GM18498 (cell line): ENCODE measurements around the gene EDIL3.
"Not testable (repeated sequence)": the region's sequence is repeated elsewhere in the genome, so short reads cannot be mapped to it uniquely, and the experiment has no call there.

ENCODE experiments used
- ATAC-seq: cut with Tn5 transposase; IDR thresholded peaks from one replicate; pipeline ENCODE4 v1.9.1; 2021; ENCODE audit warnings: mild to moderate bottlenecking, moderate library complexity; ENCODE audit not compliant: unreplicated experiment

The EDIL3 gene

DNA sequence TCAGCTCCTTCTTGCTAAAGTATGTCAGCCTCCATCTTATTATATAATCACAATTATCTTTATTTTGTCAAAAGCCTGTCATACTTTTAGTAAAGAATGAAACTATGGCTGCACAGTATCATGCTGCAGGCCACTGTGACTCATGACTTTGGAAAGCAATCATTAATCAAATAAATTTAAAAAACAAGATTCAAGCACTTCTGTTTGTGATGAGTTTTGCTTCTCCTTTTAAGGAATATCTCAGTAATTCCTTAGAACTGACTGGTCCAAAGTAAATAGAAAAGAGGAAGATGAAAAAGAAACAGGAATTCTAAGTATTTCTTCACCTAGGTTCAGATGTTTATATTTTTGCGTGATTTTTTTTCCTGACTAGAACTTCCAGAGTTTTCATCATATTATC, 83.1 kb downstream of the EDIL3 start:
- no peak for ATAC-seq

DNA sequence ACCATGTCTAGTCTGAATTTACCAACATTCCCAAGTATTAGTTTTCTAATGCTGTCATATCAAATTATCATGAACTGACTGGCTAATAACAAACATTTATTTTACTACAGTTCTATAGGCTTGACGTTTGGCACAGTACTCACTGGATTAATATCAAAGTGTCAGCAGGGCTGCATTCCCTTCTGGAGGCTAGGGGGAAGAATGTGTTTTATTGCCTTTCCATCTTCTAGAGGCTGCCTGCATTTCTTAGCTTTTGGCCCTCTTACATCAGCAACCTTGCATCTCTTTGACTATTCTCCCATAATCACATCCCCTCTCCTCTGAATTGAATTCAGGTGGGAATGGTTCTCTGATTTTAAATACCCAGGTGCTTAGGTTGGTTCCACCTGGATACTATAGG, 84.7 kb downstream of the EDIL3 start:
- ATAC-seq, result no peak

DNA sequence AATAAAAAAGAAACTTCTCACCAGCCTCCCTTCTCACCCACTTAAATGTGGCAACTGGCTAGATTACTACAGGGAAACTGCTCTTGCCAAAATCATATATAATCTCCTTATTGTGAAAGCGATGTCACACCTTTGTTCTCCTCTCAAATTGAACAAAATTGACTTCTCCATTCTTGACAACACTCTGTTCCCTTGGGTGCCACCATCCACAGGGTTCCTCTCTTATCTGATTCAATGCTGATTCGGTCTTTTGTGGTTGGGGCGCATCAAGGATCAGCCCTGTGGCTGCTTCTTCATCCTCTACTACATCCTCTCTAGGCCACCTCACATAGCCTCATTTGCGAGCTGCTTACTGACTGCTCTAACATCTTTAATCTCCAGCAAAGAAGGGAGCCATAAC, 86.1 kb downstream of the EDIL3 start:
- ATAC-seq, result no peak

DNA sequence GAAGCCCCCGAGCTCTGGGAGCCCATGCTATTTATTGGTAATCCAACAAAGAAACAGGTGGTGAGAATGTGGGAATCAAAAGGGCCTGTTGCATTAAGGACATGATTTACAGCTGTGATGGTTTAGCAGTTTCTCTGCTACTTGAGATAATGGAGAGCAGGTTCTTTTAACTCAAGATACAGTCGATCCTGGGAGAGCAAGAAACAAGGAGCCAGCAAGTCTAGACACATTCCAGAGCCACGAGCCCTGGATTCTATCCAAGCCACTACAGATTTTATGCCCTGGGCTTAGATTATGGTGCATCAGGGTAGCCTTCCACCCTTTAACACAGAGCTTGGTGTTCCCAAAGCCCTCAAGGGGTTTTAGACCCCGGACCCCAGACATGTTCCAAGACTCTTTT, 87.0 kb downstream of the EDIL3 start:
- ATAC-seq, result not testable (repeated sequence)

DNA sequence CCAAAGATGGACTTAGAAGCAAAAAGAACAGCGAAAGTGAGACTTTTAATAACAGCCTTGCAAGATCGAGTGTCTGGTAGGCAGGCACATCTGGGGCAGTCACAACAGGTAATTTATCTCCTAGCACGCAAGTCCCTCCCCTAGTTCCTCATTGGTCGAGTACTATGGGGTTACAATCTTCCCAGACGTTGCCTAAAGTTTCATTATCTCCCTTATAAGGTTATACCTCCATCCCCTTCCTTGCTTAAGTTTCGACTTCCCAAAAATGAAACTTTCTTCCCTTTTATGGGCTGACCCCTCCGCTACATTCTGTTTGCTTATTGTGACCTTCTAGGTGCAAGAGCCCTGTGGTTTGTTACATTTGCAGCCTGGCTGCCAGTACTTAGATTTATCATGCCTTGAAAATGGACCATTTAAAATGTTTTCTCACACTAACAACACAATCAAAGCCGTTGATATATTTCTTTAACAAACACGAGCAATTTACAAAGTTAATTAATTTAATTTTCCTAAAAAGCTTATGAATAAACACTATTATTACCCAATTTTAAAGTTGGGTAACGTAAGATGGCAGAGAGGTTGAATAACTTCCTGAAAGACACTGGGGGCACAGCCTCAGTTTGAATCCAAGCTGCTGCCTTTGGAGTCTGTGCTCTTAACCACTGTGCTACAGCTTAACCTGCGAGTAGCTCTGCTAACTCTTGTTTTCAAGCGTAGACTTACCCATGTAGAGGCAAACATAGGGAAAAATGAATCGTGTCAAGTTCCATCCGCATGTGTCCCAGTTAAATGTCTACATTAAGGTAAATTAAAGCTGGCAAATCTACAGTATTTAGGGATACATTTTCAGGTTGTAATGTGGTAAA, 91.7 kb downstream of the EDIL3 start:
- no peak for ATAC-seq

DNA sequence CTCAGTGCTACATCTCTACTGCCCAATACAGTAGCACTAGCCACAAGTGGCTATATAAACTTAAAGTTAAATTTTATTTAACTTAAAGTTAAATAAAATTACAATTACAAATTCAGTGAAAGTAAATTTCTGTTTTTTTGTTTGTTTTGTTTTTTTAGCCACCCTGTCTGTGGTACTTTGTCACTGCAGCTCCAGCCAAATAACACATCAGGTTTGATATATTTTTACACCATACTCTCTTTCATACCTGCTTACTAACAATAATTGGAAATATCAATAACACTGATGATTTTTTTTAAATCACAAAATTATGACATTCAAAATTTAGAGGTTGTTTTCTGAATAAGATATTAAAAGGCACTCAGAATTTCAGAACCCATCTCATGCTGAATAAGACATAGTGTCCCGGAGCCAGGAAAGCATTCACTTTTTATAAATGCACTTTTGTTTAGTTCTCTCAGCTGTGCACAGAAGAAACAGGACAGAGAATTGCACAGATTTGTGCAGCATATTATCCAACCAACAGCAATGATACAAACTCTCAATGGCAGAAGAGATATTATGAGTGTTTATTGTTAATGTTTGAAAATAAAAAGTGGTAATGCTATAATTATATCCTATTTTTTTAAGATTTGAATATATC, 92.6 kb downstream of the EDIL3 start:
- ATAC-seq, result no peak

DNA sequence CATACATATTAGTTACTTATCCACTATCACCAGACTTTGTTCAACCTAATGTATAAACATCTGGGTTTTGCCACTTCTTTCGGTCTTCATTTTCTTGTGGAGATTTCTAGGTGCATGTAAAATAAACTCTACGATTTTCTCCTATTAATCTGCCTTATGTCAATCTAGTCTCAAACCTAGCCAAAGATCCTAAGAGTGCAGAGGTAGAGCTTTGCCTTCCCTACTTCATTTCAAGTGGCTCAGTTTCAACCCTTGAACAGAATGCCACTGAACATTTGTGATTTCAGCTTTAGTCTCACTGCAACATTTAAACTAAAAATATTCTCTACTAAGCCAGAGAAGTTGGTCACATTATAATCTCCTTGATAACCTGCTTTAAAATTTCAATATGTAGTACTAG, 94.0 kb downstream of the EDIL3 start:
- ATAC-seq, result no peak

DNA sequence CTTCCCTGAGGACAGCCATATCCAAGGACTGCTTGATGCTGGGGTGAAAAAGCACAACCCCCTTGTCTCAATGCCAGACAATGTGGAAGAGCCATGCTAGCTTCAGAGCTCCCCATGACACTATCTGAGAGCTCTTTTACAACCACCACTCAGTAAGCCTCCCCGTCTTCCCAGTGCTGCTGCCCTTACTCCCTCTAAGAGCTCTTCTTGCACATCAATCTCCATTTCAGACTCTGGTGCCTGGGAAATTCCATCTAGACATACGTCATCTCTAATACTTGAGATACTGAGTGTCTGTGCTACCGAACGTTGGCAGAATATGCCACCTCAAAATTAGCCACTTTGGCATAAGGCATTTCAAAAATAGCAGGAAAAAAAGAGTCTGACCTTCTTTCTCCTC, 94.5 kb downstream of the EDIL3 start:
- ATAC-seq, result no peak

DNA sequence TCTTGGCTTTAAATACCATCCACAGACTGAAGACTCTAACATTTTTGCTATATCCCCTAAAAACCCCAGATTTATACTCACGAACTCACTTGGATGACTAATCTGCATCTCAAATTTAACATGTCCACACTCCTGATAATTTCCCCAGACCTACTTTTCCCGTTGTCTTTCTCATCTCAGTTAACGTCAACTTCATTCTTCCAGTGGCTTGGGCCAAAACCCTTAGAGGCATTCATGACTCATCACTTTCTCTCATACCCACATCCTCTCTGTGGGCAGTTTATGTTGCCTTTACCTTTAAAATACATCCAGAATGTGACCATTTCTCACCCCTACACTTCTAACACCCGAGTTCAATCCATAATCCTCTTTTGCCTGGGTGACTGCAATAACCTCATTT, 96.7 kb downstream of the EDIL3 start:
- peak; percentile 80 for ATAC-seq

DNA sequence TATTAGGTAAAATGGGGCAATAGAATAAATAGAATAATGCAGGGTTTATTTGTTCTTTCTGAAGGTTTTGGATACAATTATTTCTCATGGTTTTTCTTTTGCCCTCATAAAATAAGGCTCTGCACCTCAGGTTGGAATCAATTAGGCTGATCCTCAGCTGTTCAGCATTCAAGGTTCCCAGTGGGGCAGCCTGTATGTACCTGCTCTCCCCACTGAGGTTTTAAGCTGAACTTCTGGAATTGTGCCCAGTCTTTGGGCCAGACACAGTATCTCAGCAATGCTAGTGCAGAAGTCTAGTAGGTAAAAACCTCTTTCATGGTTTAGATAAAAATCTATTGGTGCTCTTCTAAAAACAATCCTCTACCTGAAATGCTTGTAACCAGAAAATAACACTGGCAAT, 98.0 kb downstream of the EDIL3 start:
- ATAC-seq, result no peak

DNA sequence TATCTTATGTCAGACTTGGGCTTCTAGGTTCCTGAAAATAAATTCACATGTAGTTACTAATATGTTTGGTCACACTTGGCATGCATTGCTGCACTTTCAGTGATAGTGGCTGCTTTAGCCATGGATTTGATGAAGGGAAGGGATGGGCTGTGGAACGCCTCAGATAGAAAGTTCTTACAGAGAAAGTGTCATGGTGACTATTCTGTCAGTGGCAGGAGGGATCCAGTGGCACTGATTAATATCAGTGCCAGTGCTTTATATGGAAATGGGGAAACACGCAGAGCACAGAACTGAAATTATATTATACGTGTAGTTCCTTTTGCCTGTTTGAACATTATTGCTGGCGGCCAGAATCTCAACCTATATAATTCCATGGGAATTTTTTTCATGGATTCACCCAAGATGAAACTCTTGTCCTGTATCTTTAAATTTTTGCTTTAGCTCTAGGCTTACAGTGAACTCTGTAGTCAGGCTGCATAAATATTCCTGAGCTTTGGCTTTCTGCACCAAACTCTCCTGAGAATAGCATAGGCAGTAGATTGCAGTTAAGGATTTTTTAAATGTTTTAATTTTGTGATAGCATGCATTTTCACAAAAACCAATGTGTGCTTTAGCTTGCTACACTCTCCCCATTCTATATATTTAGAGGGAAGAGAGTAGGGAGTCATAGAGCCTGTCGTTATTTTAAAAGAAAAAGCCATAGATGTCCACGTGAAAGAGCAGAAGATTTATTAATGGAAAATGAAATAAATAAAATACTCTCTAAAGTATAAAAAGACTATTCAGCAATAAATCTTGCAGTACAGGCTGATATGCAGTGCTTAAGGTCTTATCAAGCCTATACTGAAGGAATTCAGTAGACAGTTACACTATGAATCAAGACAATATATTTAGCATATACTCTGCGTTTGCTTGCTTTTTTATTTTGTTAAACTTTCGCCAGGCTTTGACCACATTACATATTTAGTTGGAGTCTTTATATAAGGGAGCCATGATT, 98.7 kb downstream of the EDIL3 start:
- no peak for ATAC-seq

DNA sequence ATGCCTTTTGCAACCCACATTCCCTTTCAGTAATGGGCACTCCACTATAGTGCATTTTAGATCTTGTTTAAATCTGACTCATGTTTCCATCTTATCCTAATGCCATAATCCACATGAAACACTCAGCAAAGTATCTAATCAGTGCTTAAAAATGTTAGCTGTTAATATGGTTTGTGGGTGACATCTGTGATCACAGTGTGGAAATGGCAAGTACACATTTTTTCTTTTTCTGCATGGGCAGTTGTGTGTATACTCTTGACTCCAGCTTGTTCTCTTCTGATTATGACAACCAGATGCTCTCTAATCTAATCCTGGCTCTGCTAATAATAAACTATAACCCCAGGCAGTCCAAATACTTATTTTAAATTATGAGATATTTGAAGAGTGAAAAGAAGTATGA, 103.3 kb downstream of the EDIL3 start:
- ATAC-seq, result no peak

DNA sequence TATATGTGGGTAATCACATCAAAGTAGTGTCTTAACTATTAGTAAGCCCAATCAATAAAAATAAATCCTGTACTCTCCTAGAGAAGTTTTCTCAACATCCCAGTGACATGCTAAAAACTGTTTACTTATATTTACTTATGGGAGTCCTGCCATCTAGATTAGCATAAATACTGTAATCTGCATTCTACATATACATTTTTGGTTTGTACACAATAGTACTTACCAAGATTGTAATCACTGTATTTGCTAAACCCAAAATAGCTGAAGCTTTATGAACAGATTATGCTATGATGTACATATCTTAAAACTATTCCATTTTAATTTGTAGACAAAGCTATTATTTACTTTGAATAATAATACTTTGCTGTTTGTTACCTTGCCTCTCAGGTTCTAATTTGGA, 105.4 kb downstream of the EDIL3 start:
- ATAC-seq, result no peak

DNA sequence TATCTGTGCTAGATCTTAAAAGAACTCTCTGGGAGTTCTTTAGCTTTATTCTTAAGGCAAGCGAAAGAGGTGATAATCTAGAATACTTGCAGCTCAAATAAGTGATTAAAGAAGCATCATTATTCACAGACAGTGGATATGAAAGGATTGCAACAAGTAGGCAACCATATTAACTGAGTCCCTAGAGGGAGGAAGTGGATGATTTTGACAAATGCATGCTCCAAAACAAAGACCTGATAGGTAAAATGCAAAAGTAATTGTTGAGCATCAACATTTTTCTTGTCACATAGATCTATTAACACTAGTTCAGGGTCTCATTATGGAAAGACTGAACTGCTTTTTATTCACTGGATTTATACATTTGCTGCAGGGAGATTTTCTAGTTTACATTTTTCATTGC, 109.1 kb downstream of the EDIL3 start:
- no peak for ATAC-seq

DNA sequence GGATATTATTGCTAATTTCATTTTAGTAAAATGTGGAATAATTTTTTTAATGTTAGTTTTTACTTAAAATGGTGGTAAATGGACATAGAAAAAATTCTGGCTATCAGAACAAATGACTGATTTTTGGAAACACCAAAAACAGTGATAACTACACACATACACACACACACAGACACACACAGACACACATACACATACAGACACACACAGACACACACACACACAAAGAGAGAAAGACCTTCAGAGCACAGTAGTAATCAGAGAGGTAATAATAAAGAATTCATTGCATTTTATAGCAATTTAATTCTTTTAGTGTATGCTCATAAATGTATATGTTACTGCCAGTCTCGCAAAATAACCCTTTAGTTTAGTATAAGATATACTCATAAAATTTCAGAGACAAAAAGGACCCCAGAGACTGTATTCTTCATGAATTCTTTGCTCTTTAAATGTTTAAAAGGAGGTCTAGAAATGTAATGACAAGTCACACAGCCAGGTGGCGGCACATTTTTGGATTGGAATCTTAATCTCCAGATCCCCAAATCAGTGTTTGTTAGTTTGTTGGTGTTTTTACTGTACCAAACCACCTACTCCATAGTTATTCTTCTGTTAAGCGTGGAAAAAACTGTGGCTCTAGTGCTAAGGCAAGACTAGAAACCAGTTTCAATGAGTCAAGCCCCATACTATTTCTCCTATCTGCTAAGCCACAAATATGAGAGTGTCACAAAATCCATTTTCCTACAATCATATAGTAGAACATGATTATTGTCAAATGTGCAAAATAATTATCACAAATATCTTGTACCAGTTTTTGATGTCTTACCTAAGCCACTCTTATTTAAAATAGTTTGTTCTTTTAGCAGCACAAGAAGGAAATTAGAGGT, 109.9 kb downstream of the EDIL3 start:
- ATAC-seq, result peak; percentile 55

DNA sequence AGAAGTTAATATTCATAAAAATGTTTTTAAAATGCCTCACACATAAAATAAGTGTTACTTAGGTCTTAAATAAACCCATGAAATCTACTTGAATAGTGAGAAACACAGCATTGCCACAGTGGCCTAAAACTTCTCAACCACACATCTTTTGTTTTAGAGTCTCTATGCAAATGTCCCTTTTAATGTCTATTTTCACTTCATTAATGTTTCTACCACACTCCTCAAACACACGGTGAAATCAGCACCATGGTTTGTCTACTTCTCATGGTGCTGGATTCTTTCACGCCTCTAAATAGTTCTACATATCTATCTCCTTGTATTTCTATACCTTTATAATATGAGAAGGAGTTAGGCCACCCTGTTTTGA, 111.2 kb downstream of the EDIL3 start:
- peak; percentile 72 for ATAC-seq

DNA sequence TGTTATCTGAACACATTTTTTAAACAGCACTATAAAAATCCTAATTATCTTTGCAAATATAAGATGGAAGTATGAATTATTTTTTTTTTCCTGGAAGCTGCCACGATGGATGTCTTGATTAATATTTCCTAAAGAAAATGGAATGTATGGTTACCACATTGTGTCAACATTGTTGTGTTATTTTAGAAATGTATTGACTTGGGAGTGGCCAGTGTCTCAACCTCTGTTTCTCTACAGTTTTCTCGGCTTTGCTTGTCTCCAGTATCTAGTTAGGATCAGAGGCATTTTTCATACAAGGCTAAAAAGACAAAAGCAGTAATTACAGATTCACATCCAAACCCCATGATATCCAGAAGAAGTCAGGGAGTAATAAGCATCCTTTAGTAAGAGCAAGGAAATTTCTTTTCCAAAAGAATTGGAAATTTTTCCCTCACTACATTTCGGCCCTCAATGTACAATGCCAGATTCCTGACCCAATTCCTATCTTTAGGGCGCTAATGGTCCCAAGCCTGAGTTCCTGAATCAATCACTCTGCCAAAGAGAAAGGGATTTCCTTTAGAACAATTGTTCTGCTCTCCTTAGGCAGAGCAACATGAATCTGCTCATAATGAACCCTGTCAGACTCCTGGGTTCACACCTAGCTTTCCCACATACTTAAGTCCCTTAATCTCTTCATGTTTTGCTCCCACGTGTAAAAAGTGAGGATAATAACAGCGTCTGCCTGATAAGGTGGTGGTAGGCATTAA, 111.7 kb downstream of the EDIL3 start:
- ATAC-seq, result no peak

DNA sequence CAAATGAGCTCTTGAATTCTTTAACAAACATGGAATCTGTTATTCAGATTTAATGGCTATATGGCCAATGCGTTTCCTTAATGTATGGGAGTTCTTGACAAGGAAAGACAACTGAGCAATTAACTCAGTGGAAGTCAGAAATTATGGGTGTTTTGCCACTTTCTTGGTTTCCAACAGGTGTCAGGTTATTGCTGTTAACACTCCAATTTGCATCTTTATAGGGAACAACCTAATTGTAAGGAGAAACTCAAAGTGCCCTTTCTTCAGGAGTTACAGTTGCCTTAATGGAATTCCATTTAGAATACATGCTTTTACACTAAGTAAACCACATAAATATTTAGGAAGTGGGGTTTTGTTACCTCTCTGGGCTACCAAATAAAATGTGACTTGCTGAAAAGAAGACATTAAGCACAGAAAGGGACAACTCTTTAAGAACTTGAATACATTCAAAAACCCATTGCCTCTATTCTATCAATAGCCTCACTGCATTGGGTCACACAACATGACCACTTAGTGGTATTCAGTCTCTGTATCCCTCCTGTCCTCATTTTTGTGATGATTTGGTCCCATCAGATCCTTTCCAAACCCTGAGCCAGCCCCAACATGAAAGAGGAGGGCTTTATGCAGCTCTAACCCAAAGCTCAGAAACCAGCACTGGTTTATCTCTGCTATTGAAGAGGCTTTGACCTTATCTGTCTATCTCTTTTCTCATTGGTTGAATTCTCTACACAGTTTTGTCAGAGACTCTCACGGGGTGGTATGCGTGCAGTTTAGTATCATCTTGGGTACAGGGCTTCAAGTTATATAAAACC, 118.7 kb downstream of the EDIL3 start:
- ATAC-seq, result no peak

DNA sequence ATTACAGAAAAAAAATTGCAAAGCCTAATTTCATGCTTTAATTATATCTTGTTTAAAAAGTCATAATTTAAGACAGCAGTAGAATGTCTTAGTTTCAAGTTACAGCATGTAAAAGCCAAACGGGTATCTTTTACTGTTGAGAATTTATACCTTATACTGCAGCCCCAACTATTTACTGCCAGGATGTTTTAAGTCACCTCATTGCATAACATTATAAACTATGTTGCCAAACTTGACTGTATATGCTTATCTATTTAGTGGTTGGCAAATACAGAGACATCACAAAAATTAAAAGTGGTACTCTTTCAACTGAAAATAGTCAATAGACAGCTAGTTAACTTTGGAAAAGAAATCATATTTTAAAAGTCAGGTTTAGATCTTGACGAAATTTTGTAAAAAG, 119.5 kb downstream of the EDIL3 start:
- no peak for ATAC-seq
